HepG2 (cell line): ENCODE results near the gene MTO1.

Experiments
- CTCF ChIP-seq: sonication (generic); formaldehyde crosslinking; IDR thresholded peaks from 2 replicates; pipeline ENCODE4 v1.5.0; 2020; ENCODE audit warnings: mild to moderate bottlenecking, missing genetic modification reagents, moderate library complexity
- HOMEZ ChIP-seq: IDR thresholded peaks from 2 replicates; pipeline ENCODE4 v1.6.1; 2016; ENCODE audit warnings: low read depth
- SMC3 ChIP-seq: IDR thresholded peaks from 2 replicates; pipeline ENCODE4 v1.6.1; 2011; ENCODE audit warnings: low read length, improper control_type of control experiment
- TGIF2 ChIP-seq: IDR thresholded peaks from 2 replicates; pipeline ENCODE4 v1.6.1; 2016; ENCODE audit warnings: control low read depth, missing compliant biosample characterization

- TF ChIP-seq HOMEZ = no peak
- no peak for TF ChIP-seq TGIF2 (CRISPR knock-in tag)
- TF ChIP-seq CTCF (CRISPR knock-in tag) = no peak
- no peak for TF ChIP-seq SMC3
Measured at GRCh38 chr6:73515204-73515655, 53.7 kb downstream of the MTO1 start.
